Smooth muscle cell (in vitro differentiated cells): Measurements from ENCODE around the gene ENDOD1. TPM values are rescaled to one million over a fixed set of nuclear protein-coding genes. Genes with fewer than 3 reads are reported as not detected.
"Not testable (repeated sequence)": the region's sequence is repeated elsewhere in the genome, so short reads cannot be mapped to it uniquely, and the experiment has no call there.

Experiments used
- DNase-seq: peaks from one replicate; lab custom pipeline; 2025; ENCODE audit not compliant: unreplicated experiment; lab: John Stamatoyannopoulos, UW
- H2AFZ ChIP-seq: fragments of 200-600 bp; sonication (generic); 2 replicates; pipeline ENCODE4 v1.6.0; 2016; ENCODE audit warnings: antibody characterized with exemption, low read depth, mild to moderate bottlenecking
- H3F3A ChIP-seq: fragments of 200-600 bp; sonication (generic); 2 replicates; pipeline ENCODE4 v1.6.0; 2017; ENCODE audit warnings: antibody characterized with exemption, low read depth
- H3K27ac ChIP-seq: fragments of 200-600 bp; sonication (generic); 2 replicates; pipeline ENCODE4 v1.5.1; 2016; ENCODE audit warnings: low read depth, mild to moderate bottlenecking
- H3K27me3 ChIP-seq: fragments of 200-600 bp; sonication (generic); 2 replicates; pipeline ENCODE4 v1.6.1; 2016; ENCODE audit warnings: low read depth, mild to moderate bottlenecking
- H3K36me3 ChIP-seq: fragments of 200-600 bp; sonication (generic); 2 replicates; pipeline ENCODE4 v1.5.1; 2016; ENCODE audit warnings: low read depth
- H3K4me1 ChIP-seq: fragments of 200-600 bp; sonication (generic); 2 replicates; pipeline ENCODE4 v1.5.1; 2016; ENCODE audit warnings: low read depth
- H3K4me2 ChIP-seq: fragments of 200-600 bp; sonication (generic); 2 replicates; pipeline ENCODE4 v1.6.0; 2016; ENCODE audit warnings: mild to moderate bottlenecking
- H3K4me3 ChIP-seq: fragments of 200-600 bp; sonication (generic); 2 replicates; pipeline ENCODE4 v1.5.1; 2016; ENCODE audit warnings: mild to moderate bottlenecking
- H3K79me2 ChIP-seq: fragments of 200-600 bp; sonication (generic); 2 replicates; pipeline ENCODE4 v1.6.0; 2016; ENCODE audit warnings: low read depth, mild to moderate bottlenecking
- H3K9ac ChIP-seq: fragments of 200-600 bp; sonication (generic); 2 replicates; pipeline ENCODE4 v1.6.0; 2016; ENCODE audit warnings: low read depth
- H3K9me3 ChIP-seq: fragments of 200-600 bp; sonication (generic); replicated peaks from 2 replicates; pipeline ENCODE4 v1.5.1; 2016; ENCODE audit warnings: low read depth
- H4K20me1 ChIP-seq: fragments of 200-600 bp; sonication (generic); 2 replicates; pipeline ENCODE4 v1.6.0; 2016; ENCODE audit warnings: low read depth
- CTCF ChIP-seq: fragments of 200-600 bp; sonication (generic); IDR thresholded peaks from 2 replicates; pipeline ENCODE4 v1.5.1; 2017; ENCODE audit warnings: borderline replicate concordance, mild to moderate bottlenecking, antibody characterized with exemption; ENCODE audit not compliant: insufficient read depth, poor library complexity, severe bottlenecking
- WGBS: methylation state at CpG from one replicate; pipeline ENCODE4 v1.1.7; 2016; ENCODE audit warnings: low lambda C conversion rate; 5-methylcytosine and 5-hydroxymethylcytosine counted together
- polyA plus RNA-seq: library from polyadenylated mRNA; unstranded; fragments of >200 nt; fragmentation: Nextera tagmentation; extraction: Ambion mirVana; gene quantifications from 2 replicates; pipeline ENCODE4 v1.2.1, GENCODE V29; 2016
- total RNA-seq: library from RNA; depleted of rRNA; stranded (reverse); fragments of >200 nt; gene quantifications from 2 replicates; pipeline ENCODE4 v1.2.3, GENCODE V29; 2014

The ENDOD1 gene
- total and polyA plus RNA-seq, 2 experiments from 2014 or later: 44.8 to 125 TPM

- no peaks in the 10 kb centered on the region for H3K27me3 ChIP-seq
- H3F3A ChIP-seq: peaks cover 52% of the 10 kb centered on the region
- peaks cover 18% of the 10 kb centered on the region for H3K79me2 ChIP-seq
- peak overlapping the region; percentile 95 for H3K27ac ChIP-seq
- H4K20me1 ChIP-seq: no peaks in the 10 kb centered on the region
- TF ChIP-seq CTCF: no peak
- H3K36me3 ChIP-seq: peaks cover 3% of the 10 kb centered on the region
- peak overlapping the region; percentile 57 for H3K4me2 ChIP-seq
- WGBS: 1% methylated on average over 5 of the region's 5 CpGs
- no peak overlapping the region for H2AFZ ChIP-seq
- H3K9me3 ChIP-seq: no peaks in the 10 kb centered on the region
- H3K9ac ChIP-seq: peak overlapping the region; percentile 54
- no peak overlapping the region for H3K4me3 ChIP-seq
- DNase-seq: no peak
- H3K4me1 ChIP-seq: peaks cover 23% of the 10 kb centered on the region
Observed at GRCh38 chr11:95134491-95134890, 44.8 kb downstream of the ENDOD1 start.

- H3K27ac ChIP-seq: peak overlapping the region; percentile 95
- peak overlapping the region; percentile 57 for H3K4me2 ChIP-seq
Observed at GRCh38 chr11:95135155-95135554, 45.5 kb downstream of the ENDOD1 start.

GRCh38 chr11:95135880-95136279 lies 46.2 kb downstream of the ENDOD1 start:
- 91% methylated on average over 2 of the region's 2 CpGs for WGBS
- DNase-seq: no peak
- peaks cover 5% of the 10 kb centered on the region for H3K79me2 ChIP-seq
- no peaks in the 10 kb centered on the region for H3K9me3 ChIP-seq
- H3K27ac ChIP-seq: peak overlapping the region; percentile 95
- no peaks in the 10 kb centered on the region for H3K27me3 ChIP-seq
- no peaks in the 10 kb centered on the region for H3K36me3 ChIP-seq
- peaks cover 34% of the 10 kb centered on the region for H3K4me1 ChIP-seq
- H3K9ac ChIP-seq: no peak overlapping the region
- H3K4me3 ChIP-seq: no peak overlapping the region
- TF ChIP-seq CTCF: no peak
- H4K20me1 ChIP-seq: no peaks in the 10 kb centered on the region
- no peak overlapping the region for H3K4me2 ChIP-seq
- peaks cover 61% of the 10 kb centered on the region for H3F3A ChIP-seq
- no peak overlapping the region for H2AFZ ChIP-seq

More at GRCh38 chr11:95135155-95135554, 45.5 kb downstream of the ENDOD1 start:
- Histone ChIP-seq H2AFZ (no peak overlapping the region), H3F3A (peaks cover 59% of the 10 kb centered on the region), H3K9me3 (no peaks in the 10 kb centered on the region), H3K4me3 (no peak overlapping the region), H4K20me1 (no peaks in the 10 kb centered on the region), H3K4me1 (peaks cover 30% of the 10 kb centered on the region), H3K27me3 (no peaks in the 10 kb centered on the region), H3K79me2 (peaks cover 12% of the 10 kb centered on the region), H3K9ac (peak overlapping the region; percentile 54), H3K36me3 (no peaks in the 10 kb centered on the region)
- DNase-seq: no peak
- WGBS: 52% methylated on average over 3 of the region's 6 CpGs
- TF ChIP-seq CTCF: no peak

GRCh38 chr11:95136747-95137146 lies 47.1 kb downstream of the ENDOD1 start:
- H3K9ac ChIP-seq, H3K4me3 ChIP-seq, H3K27me3 ChIP-seq, H4K20me1 ChIP-seq, H3K4me2 ChIP-seq, DNase-seq, H3K27ac ChIP-seq, H3K36me3 ChIP-seq, H3K79me2 ChIP-seq, H3K9me3 ChIP-seq, H2AFZ ChIP-seq: not testable (repeated sequence)
- Histone ChIP-seq H3F3A (peaks cover 63% of the 10 kb centered on the region), H3K4me1 (peaks cover 34% of the 10 kb centered on the region)
- WGBS: 96% methylated on average over 4 of the region's 4 CpGs
